WERI-Rb-1 (cell line): ENCODE results near the gene NEIL3.

Experiments
- DNase-seq: peaks from one replicate; pipeline ENCODE4 v3.0.0-alpha.2; 2020
- H3K27ac ChIP-seq: fragments of 250-450 bp; sonication (Bioruptor Pico); 2 replicates; pipeline ENCODE4 v1.5.1; 2020; ENCODE audit warnings: mild to moderate bottlenecking, moderate library complexity
- H3K27me3 ChIP-seq: fragments of 250-450 bp; sonication (Bioruptor Pico); 2 replicates; pipeline ENCODE4 v1.5.1; 2021; ENCODE audit warnings: mild to moderate bottlenecking, low read depth, moderate library complexity; ENCODE audit not compliant: insufficient read depth, severe bottlenecking
- H3K36me3 ChIP-seq: fragments of 250-450 bp; sonication (Bioruptor Pico); 2 replicates; pipeline ENCODE4 v1.5.1; 2020; ENCODE audit warnings: mild to moderate bottlenecking, moderate library complexity
- H3K4me3 ChIP-seq: 2 replicates; pipeline ENCODE4 v1.5.1; 2011; ENCODE audit warnings: low read depth, mild to moderate bottlenecking, control low read depth, low read length
- H3K9me3 ChIP-seq: fragments of 250-450 bp; sonication (Bioruptor Pico); 2 replicates; pipeline ENCODE4 v1.5.1; 2021; ENCODE audit warnings: mild to moderate bottlenecking, moderate library complexity; ENCODE audit not compliant: severe bottlenecking
- TF ChIP-seq, protein P1 (sequence below): IDR thresholded peaks from 2 replicates; pipeline ENCODE4 v1.5.1; 2011; ENCODE audit warnings: low read depth, mild to moderate bottlenecking, control low read depth, inconsistent platforms, low read length

NEIL3 gene

GRCh38 chr4:177400030-177400429 lies 90.4 kb downstream of the NEIL3 start:
- Histone ChIP-seq H3K9me3 (no peaks in the 10 kb centered on the region), H3K36me3 (no peaks in the 10 kb centered on the region), H3K27me3 (no peaks in the 10 kb centered on the region), H3K4me3 (no peak overlapping the region), H3K27ac (no peak overlapping the region)
- TF ChIP-seq, protein P1, sequence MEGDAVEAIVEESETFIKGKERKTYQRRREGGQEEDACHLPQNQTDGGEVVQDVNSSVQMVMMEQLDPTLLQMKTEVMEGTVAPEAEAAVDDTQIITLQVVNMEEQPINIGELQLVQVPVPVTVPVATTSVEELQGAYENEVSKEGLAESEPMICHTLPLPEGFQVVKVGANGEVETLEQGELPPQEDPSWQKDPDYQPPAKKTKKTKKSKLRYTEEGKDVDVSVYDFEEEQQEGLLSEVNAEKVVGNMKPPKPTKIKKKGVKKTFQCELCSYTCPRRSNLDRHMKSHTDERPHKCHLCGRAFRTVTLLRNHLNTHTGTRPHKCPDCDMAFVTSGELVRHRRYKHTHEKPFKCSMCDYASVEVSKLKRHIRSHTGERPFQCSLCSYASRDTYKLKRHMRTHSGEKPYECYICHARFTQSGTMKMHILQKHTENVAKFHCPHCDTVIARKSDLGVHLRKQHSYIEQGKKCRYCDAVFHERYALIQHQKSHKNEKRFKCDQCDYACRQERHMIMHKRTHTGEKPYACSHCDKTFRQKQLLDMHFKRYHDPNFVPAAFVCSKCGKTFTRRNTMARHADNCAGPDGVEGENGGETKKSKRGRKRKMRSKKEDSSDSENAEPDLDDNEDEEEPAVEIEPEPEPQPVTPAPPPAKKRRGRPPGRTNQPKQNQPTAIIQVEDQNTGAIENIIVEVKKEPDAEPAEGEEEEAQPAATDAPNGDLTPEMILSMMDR: no peak
- DNase-seq: no peak

- H3K27ac ChIP-seq: no peak overlapping the region
- DNase-seq: no peak
- no peaks in the 10 kb centered on the region for H3K27me3 ChIP-seq
Observed at GRCh38 chr4:177401658-177402273, 92.1 kb downstream of the NEIL3 start.

DNA sequence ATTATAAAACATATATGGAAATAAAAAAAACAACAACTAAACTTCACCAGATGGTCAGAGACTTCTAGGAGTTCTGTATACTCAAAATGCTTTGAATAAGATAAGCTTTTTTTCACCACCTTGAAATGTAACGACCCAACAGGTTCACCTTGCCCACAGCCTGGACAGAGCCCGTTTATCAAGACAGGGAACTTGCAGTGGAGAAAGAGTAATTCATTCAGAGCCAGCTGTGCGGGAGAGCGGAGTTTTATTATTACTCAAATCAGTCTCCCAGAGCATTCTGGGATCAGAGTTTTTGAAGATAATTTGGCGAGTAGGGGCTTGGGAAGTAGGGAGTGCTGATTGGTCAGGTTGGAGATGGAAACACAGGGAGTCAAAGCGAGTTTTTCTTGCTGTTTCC lies 94.1 kb downstream of the NEIL3 start:
- TF ChIP-seq, protein P1: no peak
- H3K4me3 ChIP-seq: no peak overlapping the region
- no peak for DNase-seq
- no peaks in the 10 kb centered on the region for H3K36me3 ChIP-seq
- no peaks in the 10 kb centered on the region for H3K9me3 ChIP-seq
- no peaks in the 10 kb centered on the region for H3K27me3 ChIP-seq
- H3K27ac ChIP-seq: no peak overlapping the region

More at GRCh38 chr4:177401658-177402273, 92.1 kb downstream of the NEIL3 start:
- Histone ChIP-seq H3K9me3 (no peaks in the 10 kb centered on the region), H3K36me3 (no peaks in the 10 kb centered on the region), H3K4me3 (no peak overlapping the region)
- TF ChIP-seq, protein P1: no peak

DNA sequence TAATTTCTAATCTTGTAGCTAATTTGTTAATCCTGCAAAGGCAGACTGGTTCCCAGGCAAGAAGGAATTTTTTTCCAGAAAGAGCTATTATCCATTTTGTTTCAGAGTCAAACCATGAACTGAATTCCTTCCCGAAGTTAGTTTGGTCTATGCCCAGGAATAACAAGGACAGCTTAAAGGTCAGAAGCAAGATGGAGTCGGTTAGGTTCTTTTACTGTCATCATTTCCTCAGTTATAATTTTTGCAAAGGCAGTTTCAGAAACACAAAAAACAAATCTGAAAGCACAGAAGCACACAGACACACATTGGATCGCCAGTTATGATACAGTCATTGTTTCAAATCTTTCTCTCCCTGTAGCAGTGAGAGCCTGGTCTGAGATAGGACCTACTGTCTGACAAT lies 94.7 kb downstream of the NEIL3 start:
- Histone ChIP-seq H3K9me3 (no peaks in the 10 kb centered on the region), H3K27ac (no peak overlapping the region), H3K36me3 (no peaks in the 10 kb centered on the region), H3K27me3 (no peaks in the 10 kb centered on the region), H3K4me3 (no peak overlapping the region)
- DNase-seq: no peak
- TF ChIP-seq, protein P1: no peak

DNA sequence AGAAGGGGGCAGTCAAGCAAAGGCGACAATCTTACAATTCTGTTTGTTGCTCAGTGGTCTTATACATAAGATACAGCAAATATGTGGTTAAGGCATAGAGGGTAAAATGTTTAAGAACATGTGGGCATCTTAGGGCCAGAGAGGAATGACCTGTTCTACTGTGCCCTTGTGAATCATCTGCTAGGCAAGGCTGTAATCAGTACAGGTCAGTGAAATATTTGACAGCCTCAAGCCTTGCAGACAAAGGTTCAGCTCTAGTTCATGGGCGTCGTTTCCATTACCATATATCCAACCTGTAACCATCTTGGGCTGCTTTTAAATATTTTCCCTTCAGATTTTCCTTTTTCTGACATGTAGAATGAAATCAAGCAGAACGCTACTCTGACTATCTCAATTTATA lies 95.3 kb downstream of the NEIL3 start:
- Histone ChIP-seq H3K27ac (no peak overlapping the region), H3K36me3 (no peaks in the 10 kb centered on the region), H3K27me3 (no peaks in the 10 kb centered on the region), H3K4me3 (no peak overlapping the region), H3K9me3 (no peaks in the 10 kb centered on the region)
- DNase-seq: no peak
- TF ChIP-seq, protein P1: no peak

DNA sequence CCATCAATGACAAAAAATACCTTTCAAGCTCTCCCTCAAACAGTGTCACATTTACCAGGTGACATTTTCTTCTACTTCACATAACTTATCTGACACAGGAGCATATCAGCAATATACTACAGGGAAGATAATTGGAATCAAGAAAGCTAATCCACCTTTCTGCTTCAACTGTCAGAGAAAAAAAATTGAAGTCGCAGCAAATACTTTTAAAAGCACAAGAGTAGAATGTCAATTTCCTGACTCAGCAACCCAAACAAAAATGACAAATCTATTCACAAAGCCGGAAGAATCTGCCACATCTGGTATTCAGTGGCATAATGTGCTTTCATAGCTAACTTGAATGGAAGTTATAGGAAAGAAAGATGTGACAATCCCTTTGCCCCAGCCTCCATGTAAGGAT lies 95.8 kb downstream of the NEIL3 start:
- TF ChIP-seq, protein P1: no peak

More for the DNA sequence above, 95.8 kb downstream of the NEIL3 start:
- H3K36me3 ChIP-seq: no peaks in the 10 kb centered on the region
- no peaks in the 10 kb centered on the region for H3K27me3 ChIP-seq
- no peak overlapping the region for H3K4me3 ChIP-seq
- H3K9me3 ChIP-seq: no peaks in the 10 kb centered on the region
- DNase-seq: no peak
- no peak overlapping the region for H3K27ac ChIP-seq
